NOMO-1 treated with DMSO at 0.1 percent for 48 hours (cell line): ENCODE data around the gene TAP1.

Source experiments
- DNase-seq: peaks from one replicate; lab custom pipeline; 2025; ENCODE audit not compliant: unreplicated experiment; lab: John Stamatoyannopoulos, UW

TAP1 gene

GRCh38 chr6:32865724-32866443 is 12.4 kb upstream of the TAP1 start:
- no peak for DNase-seq

DNA sequence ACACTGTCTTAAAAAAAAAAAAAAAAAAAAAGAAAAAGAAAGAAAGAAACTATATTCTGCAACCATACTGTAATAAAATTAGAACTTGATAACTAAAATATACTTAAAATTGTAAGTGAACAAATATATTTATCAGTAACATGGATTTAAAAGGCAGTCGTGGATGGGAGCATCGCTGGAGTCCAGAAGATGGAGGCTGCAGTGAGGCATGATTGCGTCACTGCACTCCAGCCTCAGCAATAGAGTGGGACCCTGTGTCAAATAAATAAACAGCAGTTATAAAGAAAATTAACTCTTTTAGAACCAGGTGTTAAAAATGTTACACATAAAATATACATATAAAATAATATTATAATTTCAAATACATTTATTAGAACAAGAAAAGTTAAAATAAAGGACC is 9.2 kb upstream of the TAP1 start:
- DNase-seq = no peak

GRCh38 chr6:32860674-32861073 is 7.2 kb upstream of the TAP1 start:
- no peak for DNase-seq

DNA sequence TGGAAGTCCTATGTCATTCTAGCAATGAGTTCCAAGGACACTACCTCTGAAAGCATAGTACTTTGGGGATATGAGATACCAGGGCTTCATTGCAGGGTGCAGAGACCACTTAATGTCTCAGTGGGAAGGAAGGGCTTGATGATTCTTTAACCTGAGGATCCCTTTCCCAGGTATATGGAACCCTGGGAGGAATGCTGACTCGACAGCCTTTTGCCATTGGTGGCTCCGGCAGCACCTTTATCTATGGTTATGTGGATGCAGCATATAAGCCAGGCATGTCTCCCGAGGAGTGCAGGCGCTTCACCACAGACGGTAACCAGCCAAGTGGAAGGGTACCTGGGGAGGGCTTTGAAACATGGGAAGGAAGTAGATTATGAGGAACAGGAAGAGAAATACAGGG is 4.7 kb upstream of the TAP1 start:
- DNase-seq = no peak

DNA sequence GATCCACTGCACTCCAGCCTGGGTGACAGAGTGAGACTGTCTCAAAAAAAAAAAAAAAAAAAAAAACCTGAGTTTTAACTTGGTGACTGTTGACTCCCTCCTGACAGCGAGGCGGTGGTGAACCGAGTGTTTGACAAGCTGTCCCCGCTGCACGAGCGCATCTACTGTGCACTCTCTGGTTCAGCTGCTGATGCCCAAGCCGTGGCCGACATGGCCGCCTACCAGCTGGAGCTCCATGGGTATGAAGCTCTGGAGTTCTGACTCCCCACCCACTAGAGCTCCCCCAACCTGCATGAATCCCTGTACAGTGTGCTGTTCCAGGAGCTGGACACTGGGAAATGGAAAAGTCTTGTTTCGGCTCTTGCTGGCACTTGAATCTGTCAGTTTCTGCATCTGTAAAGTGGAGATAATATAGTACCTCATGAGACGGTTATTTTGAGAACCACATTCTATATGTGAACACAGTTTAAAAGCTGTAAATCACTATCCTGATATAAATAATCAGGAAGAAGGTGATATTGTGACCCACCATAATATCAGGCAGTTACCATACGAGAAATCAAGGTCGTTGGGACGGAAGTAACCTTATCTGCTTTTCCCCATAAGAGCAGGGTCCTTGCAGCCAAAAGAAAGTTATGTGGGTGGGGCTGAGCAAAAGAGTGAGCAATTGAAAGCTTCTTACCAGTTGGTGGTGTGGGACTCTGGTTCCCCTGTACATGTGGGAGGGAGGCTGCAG is 3.8 kb upstream of the TAP1 start:
- DNase-seq = no peak

DNA sequence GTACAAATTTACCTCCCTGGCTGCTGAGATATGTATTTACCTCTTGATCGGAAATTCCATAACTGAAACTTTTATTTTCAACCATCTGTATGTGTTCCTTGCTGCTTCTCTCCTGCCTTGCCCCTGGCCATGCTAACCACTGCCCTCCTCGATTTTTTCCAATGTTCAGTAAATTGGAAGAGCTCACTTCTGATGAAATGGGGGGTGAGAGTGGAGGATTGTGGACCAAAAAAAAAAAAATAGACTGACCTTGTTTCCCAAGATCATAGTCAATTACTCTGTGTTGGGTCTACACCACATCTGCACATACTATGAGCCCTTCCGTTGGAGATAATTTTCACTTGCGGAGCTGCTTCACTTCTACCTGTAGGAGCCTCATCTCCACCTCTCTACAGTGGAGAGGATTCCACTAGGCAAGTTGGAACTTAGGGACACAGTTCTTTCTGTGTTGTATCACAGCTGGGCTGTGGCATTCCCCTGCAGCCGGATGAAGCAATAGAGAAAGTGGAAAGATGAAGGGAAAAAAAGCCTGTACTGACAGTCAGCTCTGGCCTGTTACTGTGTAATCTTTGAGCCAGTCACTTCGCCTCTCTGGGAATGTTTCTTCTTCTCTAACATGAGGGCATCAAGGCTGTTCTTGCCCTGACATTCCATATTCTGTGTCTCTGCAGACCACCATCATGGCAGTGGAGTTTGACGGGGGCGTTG is 2.1 kb upstream of the TAP1 start:
- DNase-seq = no peak

GRCh38 chr6:32854376-32855178 is 1.1 kb upstream of the TAP1 start:
- DNase-seq = peak; percentile 43

GRCh38 chr6:32852844-32853540 is 512 bp downstream of the TAP1 start:
- peak; percentile 40 for DNase-seq

GRCh38 chr6:32852018-32852843 is 1.3 kb downstream of the TAP1 start:
- no peak for DNase-seq

DNA sequence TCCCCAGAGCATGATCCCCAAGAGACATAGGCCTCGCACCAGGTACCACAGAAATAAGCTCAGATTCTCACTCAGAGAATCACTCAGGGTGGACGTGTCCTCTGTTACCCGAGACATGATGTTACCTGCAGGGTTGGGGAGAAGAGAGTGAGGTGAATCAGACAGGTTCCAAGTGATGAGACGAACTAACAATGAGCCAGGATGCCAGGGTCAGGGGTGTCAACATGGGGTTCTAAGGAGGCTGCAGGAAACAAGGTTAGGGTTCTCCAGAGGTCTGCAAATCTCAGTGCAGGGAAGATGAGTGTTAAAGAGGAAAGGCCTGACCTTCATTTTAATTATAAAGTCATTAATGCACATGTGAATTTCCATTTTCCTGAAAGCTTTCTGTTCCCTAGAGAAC is 2.5 kb downstream of the TAP1 start:
- no peak for DNase-seq

DNA sequence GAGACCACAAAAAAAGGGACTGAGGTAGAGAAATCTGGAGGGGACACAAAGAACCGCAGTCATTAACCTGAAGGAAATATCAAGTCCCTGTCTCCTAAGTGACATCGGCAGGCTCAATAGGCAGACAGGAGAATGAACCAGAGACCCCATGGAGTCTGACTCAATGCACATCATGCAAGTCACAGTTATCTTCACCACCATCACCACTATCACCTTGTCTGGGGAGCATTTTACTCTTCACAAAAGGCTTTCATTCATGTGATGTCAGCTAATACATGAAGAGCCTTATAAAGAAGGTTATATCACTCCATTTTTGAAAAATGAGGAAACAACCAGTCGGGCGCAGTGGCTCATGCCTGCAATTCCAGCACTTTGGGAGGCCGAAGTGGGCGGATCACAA is 4.4 kb downstream of the TAP1 start:
- no peak for DNase-seq

GRCh38 chr6:32847795-32848194 is 5.7 kb downstream of the TAP1 start:
- no peak for DNase-seq

DNA sequence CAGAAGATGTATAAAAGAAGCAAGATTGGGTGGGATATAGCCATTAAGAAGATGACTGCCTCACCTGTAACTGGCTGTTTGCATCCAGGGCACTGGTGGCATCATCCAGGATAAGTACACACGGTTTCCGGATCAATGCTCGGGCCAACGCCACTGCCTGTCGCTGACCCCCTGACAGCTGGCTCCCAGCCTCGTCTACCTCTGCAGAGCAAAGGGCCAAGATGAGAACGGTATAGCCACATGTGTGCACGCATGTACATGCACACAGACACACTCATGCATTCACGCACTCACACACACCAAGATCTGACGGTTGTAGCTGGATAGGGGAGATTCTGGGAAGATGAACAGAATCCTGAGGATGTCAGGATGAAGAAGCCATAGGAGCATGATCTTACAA is 6.5 kb downstream of the TAP1 start:
- no peak for DNase-seq

DNA sequence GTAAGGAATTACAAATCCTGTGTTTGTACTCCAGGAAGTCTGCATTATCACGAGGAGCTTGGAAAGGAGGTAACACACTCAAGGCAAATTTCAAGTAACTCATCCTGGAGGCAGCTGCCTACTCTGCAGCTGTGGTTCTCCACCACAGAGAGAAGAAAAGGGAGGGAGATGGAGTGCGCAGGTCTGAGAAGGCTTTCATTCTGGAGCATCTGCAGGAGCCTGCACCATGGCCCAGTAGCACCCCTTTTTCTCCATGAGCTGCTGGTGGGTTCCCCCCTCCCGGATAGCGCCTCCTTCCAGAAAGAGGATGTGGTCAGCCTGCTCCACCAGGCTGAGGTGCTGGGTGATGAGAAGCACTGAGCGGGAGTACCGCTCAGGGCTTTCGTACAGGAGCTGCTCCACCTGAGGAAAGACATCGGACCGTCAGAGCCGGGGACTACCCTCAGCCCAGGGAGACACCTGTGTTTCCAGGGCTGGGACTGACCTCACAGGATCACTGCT is 8.1 kb downstream of the TAP1 start:
- peak; percentile 42 for DNase-seq

GRCh38 chr6:32844839-32845383 is 8.6 kb downstream of the TAP1 start:
- DNase-seq = no peak

GRCh38 chr6:32843979-32844838 is 9.3 kb downstream of the TAP1 start, which contains the start of gene PSMB8:
PSMB8 (minus strand) TSS chr6:32844047; CDS start chr6:32843996, 51 bp downstream.
- DNase-seq = peak; percentile 97

DNA sequence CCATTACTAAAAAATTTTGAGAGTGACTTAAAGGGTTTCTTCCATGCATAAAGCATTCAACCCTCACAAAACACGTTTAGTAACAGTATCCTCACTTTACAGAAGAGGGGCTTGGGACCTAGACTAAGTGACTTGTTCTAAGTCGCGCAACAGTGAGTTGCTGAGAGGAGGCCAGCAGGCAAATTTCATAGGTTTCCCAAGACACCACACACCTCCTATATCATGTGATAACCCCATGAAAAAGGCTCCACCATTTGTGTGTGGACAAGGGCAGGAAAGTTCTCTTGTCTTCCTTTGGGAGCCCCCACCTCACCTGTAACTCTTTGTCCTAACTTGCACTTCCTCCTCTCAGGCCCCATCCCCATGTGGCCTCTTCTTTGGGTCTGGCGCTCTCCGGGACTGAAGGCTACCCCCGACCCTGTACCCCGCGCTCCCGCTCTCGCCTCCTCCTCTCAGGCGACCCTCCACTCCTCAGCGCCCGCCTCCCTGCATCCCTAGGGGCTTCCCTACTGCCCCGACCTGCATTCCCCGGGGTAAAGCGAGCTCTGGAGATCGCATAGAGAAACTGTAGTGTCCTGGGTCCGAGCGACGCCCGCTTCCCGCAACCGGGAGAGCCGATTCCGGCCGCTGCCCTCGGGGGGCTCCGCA is 10.0 kb downstream of the TAP1 start:
- peak; percentile 25 for DNase-seq

DNA sequence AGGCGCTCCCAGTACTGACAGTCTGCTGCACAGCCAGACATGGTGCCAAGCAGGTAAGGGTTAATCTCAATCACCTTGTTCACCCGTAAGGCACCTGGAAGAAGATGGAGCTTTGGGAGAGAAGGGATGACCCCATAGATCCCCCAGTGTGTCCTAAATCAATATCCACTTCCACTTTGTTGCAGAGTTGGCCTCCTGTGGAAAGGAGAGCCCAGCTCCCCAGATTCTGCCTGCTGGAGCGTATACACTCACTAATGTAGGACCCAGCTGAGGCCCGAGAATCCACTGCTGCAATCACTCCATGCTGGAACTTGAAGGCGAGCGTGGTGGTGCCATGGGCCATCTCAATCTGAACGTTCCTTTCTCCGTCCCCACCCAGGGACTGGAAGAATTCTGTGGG is 10.8 kb downstream of the TAP1 start:
- DNase-seq = no peak
